OCI-LY7 (cell line): ENCODE data around the gene FXYD2. TPM values are rescaled to one million over a fixed set of nuclear protein-coding genes. Genes with fewer than 3 reads are reported as not detected.

ENCODE experiments used
- BruUV-seq: library from RNA; stranded (reverse); fragments of 400-500 nt; replicated peaks from 2 replicates; lab custom pipeline; 2021; lab: Mats Ljungman, UMichigan
- CTCF ChIA-PET: fragments of 300-600 bp; sonication (Branson Sonifier 250); formaldehyde crosslinking; loops from one replicate; lab custom pipeline; 2022; ENCODE audit warnings: antibody characterized with exemption; ENCODE audit not compliant: unreplicated experiment; lab: Charles Lee
- POLR2A ChIA-PET: fragments of 300-600 bp; sonication (Branson Sonifier 250); formaldehyde crosslinking; loops from one replicate; lab custom pipeline; 2022; ENCODE audit warnings: antibody characterized with exemption; lab: Charles Lee
- DNase-seq: peaks from one replicate; pipeline ENCODE4 v3.0.0-alpha.2; 2015; ENCODE audit warnings: low spot score
- H2AFZ ChIP-seq: fragments of 200-600 bp; sonication (generic), shearing (Covaris generic); 2 replicates; pipeline ENCODE4 v1.6.1; 2014; ENCODE audit warnings: mild to moderate bottlenecking, antibody characterized with exemption, low read length, moderate library complexity
- H3K27ac ChIP-seq: fragments of 200-600 bp; sonication (generic); 2 replicates; pipeline ENCODE4 v1.5.1; 2014; ENCODE audit warnings: mixed run types, low read depth, mild to moderate bottlenecking, moderate library complexity, low read length, inconsistent platforms; ENCODE audit not compliant: poor library complexity, severe bottlenecking
- H3K36me3 ChIP-seq: fragments of 200-600 bp; sonication (generic); 2 replicates; pipeline ENCODE4 v1.6.1; 2014; ENCODE audit warnings: mild to moderate bottlenecking, antibody characterized with exemption, low read length, moderate library complexity, mixed read lengths; ENCODE audit not compliant: insufficient read depth
- H3K4me1 ChIP-seq: fragments of 200-600 bp; sonication (generic); 2 replicates; pipeline ENCODE4 v1.5.1; 2014; ENCODE audit warnings: mild to moderate bottlenecking, low read length; ENCODE audit not compliant: insufficient read depth, poor library complexity, severe bottlenecking
- H3K4me2 ChIP-seq: fragments of 200-600 bp; sonication (generic); 2 replicates; pipeline ENCODE4 v1.6.1; 2014; ENCODE audit warnings: mild to moderate bottlenecking, low read length
- H3K4me3 ChIP-seq: fragments of 200-600 bp; sonication (generic); 2 replicates; pipeline ENCODE4 v1.5.1; 2014; ENCODE audit warnings: mild to moderate bottlenecking, low read depth, low read length; ENCODE audit not compliant: poor library complexity, severe bottlenecking
- H3K79me2 ChIP-seq: fragments of 200-600 bp; sonication (generic); 2 replicates; pipeline ENCODE4 v1.6.1; 2016; ENCODE audit warnings: low read depth, mild to moderate bottlenecking, low read length, moderate library complexity, mixed read lengths; ENCODE audit not compliant: insufficient read depth
- H3K9me2 ChIP-seq: fragments of 200-600 bp; sonication (generic); 2 replicates; pipeline ENCODE4 v1.6.1; 2016; ENCODE audit warnings: mild to moderate bottlenecking, low read length, mixed read lengths; ENCODE audit not compliant: insufficient read depth
- H3K9me3 ChIP-seq: fragments of 200-600 bp; sonication (generic); 2 replicates; pipeline ENCODE4 v1.6.1; 2014; ENCODE audit warnings: mild to moderate bottlenecking, mixed run types, low read length, mixed read lengths
- H4K20me1 ChIP-seq: fragments of 200-600 bp; sonication (generic); 2 replicates; pipeline ENCODE4 v1.6.1; 2014; ENCODE audit warnings: mild to moderate bottlenecking, antibody characterized with exemption, low read length, moderate library complexity, mixed read lengths; ENCODE audit not compliant: insufficient read depth
- EZH2phosphoT487 ChIP-seq: fragments of 200-600 bp; sonication (generic); IDR thresholded peaks from 2 replicates; pipeline ENCODE4 v1.6.1; 2018; ENCODE audit warnings: low read depth, borderline replicate concordance, mild to moderate bottlenecking, mixed run types, antibody characterized with exemption, low read length, moderate library complexity, mixed read lengths
- intact Hi-C: fragments of 100-400 bp; cut with micrococcal nuclease; formaldehyde crosslinking; loops from one replicate; pipeline ENCODE4 v1.10.0; 2022; ENCODE audit not compliant: unreplicated experiment
- total RNA-seq, 2 experiments: library from RNA; depleted of rRNA in 1 of 2; stranded (reverse); fragments of >200 nt in 1 of 2; shearing (Covaris generic) in 1 of 2; gene quantifications; 2 replicates each; pipeline ENCODE4 v1.2.3, GENCODE V29; 2014 to 2022
- TF ChIP-seq, protein P1 (sequence below): fragments of 200-600 bp; sonication (generic); conservative IDR thresholded peaks from 2 replicates; pipeline ENCODE4 v1.5.1; 2014; ENCODE audit warnings: mild to moderate bottlenecking, antibody characterized with exemption, low read length, moderate library complexity, mixed read lengths

Gene FXYD2
- total RNA-seq, 2 experiments from 2014 or later, result not detected

DNA sequence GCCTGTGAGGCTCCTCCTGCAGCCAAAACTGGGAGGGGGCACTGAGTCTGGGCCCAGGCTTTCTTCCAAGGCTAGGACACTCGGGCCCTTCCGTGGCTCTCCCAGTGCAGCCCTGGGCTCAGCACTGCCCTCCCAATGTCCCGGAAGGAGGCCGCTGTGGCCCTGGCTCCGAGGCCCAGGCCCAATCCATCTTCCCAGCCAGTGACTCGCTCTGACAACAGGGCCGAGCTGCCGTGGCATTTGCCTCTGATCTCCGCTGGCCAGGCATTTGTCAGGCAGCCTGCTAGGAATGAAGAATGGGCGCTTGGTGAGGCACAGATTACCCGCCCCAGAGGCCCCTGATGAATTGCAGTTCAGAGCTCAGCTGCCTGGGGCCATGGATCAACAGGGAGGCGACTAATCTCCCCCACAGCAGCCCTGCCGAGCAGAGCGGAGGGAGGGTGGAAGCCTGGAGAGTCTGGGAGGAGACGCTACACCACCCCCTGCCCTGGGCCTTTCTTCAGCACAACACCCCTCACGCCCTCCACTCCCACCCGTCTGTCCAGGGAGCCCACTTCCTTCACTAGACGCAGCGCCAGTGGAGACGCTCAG lies 8.3 kb downstream of the FXYD2 start:
- DNase-seq, result no peak
- H2AFZ ChIP-seq, result no peak overlapping the region
- CTCF ChIA-PET, result no interaction called here
- POLR2A ChIA-PET, result interaction anchor here (1.3 kb wide), 1 partner anchor 8 kb away, joined by 3 read pairs; the partner anchor contains the start of gene FXYD2
- H3K9me2 ChIP-seq, result no peaks in the 10 kb centered on the region
- no peaks in the 10 kb centered on the region for H3K79me2 ChIP-seq
- no peak overlapping the region for H3K27ac ChIP-seq
- no peak for TF ChIP-seq EZH2phosphoT487
- TF ChIP-seq, protein P1, sequence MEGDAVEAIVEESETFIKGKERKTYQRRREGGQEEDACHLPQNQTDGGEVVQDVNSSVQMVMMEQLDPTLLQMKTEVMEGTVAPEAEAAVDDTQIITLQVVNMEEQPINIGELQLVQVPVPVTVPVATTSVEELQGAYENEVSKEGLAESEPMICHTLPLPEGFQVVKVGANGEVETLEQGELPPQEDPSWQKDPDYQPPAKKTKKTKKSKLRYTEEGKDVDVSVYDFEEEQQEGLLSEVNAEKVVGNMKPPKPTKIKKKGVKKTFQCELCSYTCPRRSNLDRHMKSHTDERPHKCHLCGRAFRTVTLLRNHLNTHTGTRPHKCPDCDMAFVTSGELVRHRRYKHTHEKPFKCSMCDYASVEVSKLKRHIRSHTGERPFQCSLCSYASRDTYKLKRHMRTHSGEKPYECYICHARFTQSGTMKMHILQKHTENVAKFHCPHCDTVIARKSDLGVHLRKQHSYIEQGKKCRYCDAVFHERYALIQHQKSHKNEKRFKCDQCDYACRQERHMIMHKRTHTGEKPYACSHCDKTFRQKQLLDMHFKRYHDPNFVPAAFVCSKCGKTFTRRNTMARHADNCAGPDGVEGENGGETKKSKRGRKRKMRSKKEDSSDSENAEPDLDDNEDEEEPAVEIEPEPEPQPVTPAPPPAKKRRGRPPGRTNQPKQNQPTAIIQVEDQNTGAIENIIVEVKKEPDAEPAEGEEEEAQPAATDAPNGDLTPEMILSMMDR, result no peak
- no peaks in the 10 kb centered on the region for H3K9me3 ChIP-seq
- H3K4me2 ChIP-seq, result peak overlapping the region; percentile 63; the same call in 1 of the 2 replicates
- H3K4me3 ChIP-seq, result no peak overlapping the region
- H4K20me1 ChIP-seq, result no peaks in the 10 kb centered on the region; the same call in 1 of the 2 replicates
- H3K36me3 ChIP-seq, result no peaks in the 10 kb centered on the region
- BruUV-seq, result no TSS peak
- intact Hi-C loops, result loop anchor here (10.0 kb wide), 2 partner anchors 129 to 359 kb away; partner anchors contain the start of gene SCN2B
- H3K4me1 ChIP-seq, result peaks cover 16% of the 10 kb centered on the region

DNA sequence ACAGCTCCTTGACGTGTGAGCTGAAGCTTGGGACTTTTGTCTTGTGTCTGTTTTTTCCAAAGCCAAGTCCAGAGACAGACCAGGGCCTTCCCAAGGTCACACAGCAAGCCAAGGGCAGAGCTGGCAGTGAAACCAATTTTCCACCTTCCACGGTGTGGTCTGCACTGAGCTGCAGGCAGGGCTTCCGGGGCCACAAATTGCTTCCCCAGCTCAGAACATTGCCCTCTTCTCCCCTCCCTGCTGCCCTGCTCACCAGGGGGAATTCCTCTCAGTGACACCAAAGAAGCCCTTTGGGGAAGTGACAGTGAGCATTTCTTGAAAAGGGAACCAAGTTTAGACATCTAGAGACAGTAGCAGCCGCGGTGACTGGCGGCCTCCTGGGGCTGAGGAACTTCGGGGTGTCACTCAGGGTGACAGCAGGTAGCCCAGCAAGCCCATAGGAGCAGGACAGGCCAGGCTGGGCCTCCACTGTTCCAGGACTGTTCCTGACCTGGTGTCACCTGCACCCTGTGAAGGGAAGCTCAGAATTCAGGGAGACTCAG lies 9.2 kb downstream of the FXYD2 start:
- DNase-seq, result peak; percentile 83
- Histone ChIP-seq H3K9me3 (no peaks in the 10 kb centered on the region), H3K4me1 (peaks cover 16% of the 10 kb centered on the region), H2AFZ (no peak overlapping the region), H3K79me2 (no peaks in the 10 kb centered on the region), H3K9me2 (no peaks in the 10 kb centered on the region), H3K27ac (no peak overlapping the region), H3K4me3 (peak overlapping the region; percentile 26), H4K20me1 (no peaks in the 10 kb centered on the region; the same call in 1 of the 2 replicates), H3K36me3 (no peaks in the 10 kb centered on the region), H3K4me2 (peak overlapping the region; percentile 63)
- intact Hi-C loops, result loop anchor here (10.0 kb wide), 2 partner anchors 129 to 359 kb away; partner anchors contain the start of gene SCN2B
- no TSS peak for BruUV-seq
- ChIA-PET POLR2A (interaction anchor here (0.6 to 1.3 kb wide), 2 partner anchors 9 to 149 kb away, joined by 3 read pairs; partner anchors contain the start of gene FXYD2), CTCF (interaction anchor here (0.6 to 1.2 kb wide), 4 partner anchors 9 to 135 kb away, joined by 3 to 4 read pairs (median 3); partner anchors contain the start of gene FXYD2)
- no peak for TF ChIP-seq EZH2phosphoT487
- TF ChIP-seq, protein P1, result no peak
